Chondrocyte (in vitro differentiated cells): ENCODE results near the gene CELSR3. TPM values are rescaled to one million over a fixed set of nuclear protein-coding genes. Genes with fewer than 3 reads are reported as not detected.

ENCODE experiments used
- DNase-seq: peaks from one replicate; pipeline ENCODE4 v3.0.0; 2021; ENCODE audit warnings: mixed read lengths, low spot score
- H3K27ac Mint-ChIP-seq: one replicate; pipeline ENCODE4 v1.8.0; 2021; ENCODE audit warnings: mild to moderate bottlenecking, moderate library complexity, mixed read lengths; ENCODE audit not compliant: unreplicated experiment
- H3K27me3 Mint-ChIP-seq: 2 replicates; pipeline ENCODE4 v1.8.0; 2021; ENCODE audit warnings: low read depth, mixed read lengths
- H3K36me3 Mint-ChIP-seq: 2 replicates; pipeline ENCODE4 v1.8.0; 2021; ENCODE audit warnings: low read depth, mixed read lengths
- H3K4me1 Mint-ChIP-seq: 2 replicates; pipeline ENCODE4 v1.8.0; 2021; ENCODE audit warnings: low read depth, mild to moderate bottlenecking, mixed read lengths
- H3K4me3 Mint-ChIP-seq: one replicate; pipeline ENCODE4 v1.8.0; 2021; ENCODE audit warnings: mild to moderate bottlenecking, moderate library complexity, mixed read lengths; ENCODE audit not compliant: unreplicated experiment
- H3K9me3 Mint-ChIP-seq: 2 replicates; pipeline ENCODE4 v1.8.0; 2021; ENCODE audit warnings: low read depth, mixed read lengths
- CTCF ChIP-seq: fragments of 200-600 bp; sonication (generic); IDR thresholded peaks from 2 replicates; pipeline ENCODE4 v1.5.0; 2021; ENCODE audit warnings: antibody characterized with exemption, mild to moderate bottlenecking, moderate library complexity
- total RNA-seq: library from RNA; stranded (reverse); gene quantifications from 3 replicates; pipeline ENCODE4 v1.2.1, GENCODE V29; 2021

The CELSR3 gene
- total RNA-seq, 1 donor from 2014 or later, result 11.4 TPM

- TF ChIP-seq CTCF, result no peak
- H3K27me3 Mint-ChIP-seq, result no peaks in the 10 kb centered on the region
- peaks cover 8% of the 10 kb centered on the region for H3K4me1 Mint-ChIP-seq
- no peak overlapping the region for H3K27ac Mint-ChIP-seq
- peak; percentile 91 for DNase-seq
- H3K4me3 Mint-ChIP-seq, result no peak overlapping the region
- H3K36me3 Mint-ChIP-seq, result peaks cover 14% of the 10 kb centered on the region
- H3K9me3 Mint-ChIP-seq, result peaks cover 4% of the 10 kb centered on the region
Observed at GRCh38 chr3:48656841-48657281, 5.8 kb downstream of the CELSR3 start.

GRCh38 chr3:48656061-48656840, 6.4 kb downstream of the CELSR3 start:
- peaks cover 4% of the 10 kb centered on the region for H3K9me3 Mint-ChIP-seq
- peaks cover 5% of the 10 kb centered on the region for H3K4me1 Mint-ChIP-seq
- H3K4me3 Mint-ChIP-seq, result peak overlapping the region; percentile 9
- TF ChIP-seq CTCF, result peak; percentile 84
- no peak for DNase-seq
- no peak overlapping the region for H3K27ac Mint-ChIP-seq
- H3K27me3 Mint-ChIP-seq, result no peaks in the 10 kb centered on the region
- peaks cover 14% of the 10 kb centered on the region for H3K36me3 Mint-ChIP-seq

GRCh38 chr3:48655606-48656005, 7.1 kb downstream of the CELSR3 start:
- peaks cover 4% of the 10 kb centered on the region for H3K9me3 Mint-ChIP-seq
- H3K4me1 Mint-ChIP-seq, result peaks cover 5% of the 10 kb centered on the region
- H3K4me3 Mint-ChIP-seq, result peak overlapping the region; percentile 28
- peaks cover 19% of the 10 kb centered on the region for H3K36me3 Mint-ChIP-seq
- no peak overlapping the region for H3K27ac Mint-ChIP-seq
- no peak for TF ChIP-seq CTCF
- H3K27me3 Mint-ChIP-seq, result no peaks in the 10 kb centered on the region
- DNase-seq, result no peak

GRCh38 chr3:48655063-48655462, 7.6 kb downstream of the CELSR3 start:
- Mint-ChIP-seq H3K4me1 (peaks cover 5% of the 10 kb centered on the region), H3K27ac (no peak overlapping the region), H3K36me3 (peaks cover 19% of the 10 kb centered on the region), H3K4me3 (no peak overlapping the region), H3K27me3 (no peaks in the 10 kb centered on the region), H3K9me3 (peaks cover 4% of the 10 kb centered on the region)
- no peak for DNase-seq
- no peak for TF ChIP-seq CTCF

- Mint-ChIP-seq H3K36me3 (peaks cover 17% of the 10 kb centered on the region), H3K27ac (no peak overlapping the region)
Observed at GRCh38 chr3:48652923-48653715, 9.6 kb downstream of the CELSR3 start.

More at GRCh38 chr3:48652923-48653715, 9.6 kb downstream of the CELSR3 start:
- no peaks in the 10 kb centered on the region for H3K9me3 Mint-ChIP-seq
- peaks cover 5% of the 10 kb centered on the region for H3K4me1 Mint-ChIP-seq
- no peak for TF ChIP-seq CTCF
- no peak overlapping the region for H3K4me3 Mint-ChIP-seq
- no peaks in the 10 kb centered on the region for H3K27me3 Mint-ChIP-seq
- no peak for DNase-seq
